HT-29 (cell line): ENCODE data around the gene DAPP1. TPM values are rescaled to one million over a fixed set of nuclear protein-coding genes. Genes with fewer than 3 reads are reported as not detected.

Experiments
- DNase-seq: peaks from one replicate; pipeline ENCODE4 v3.0.0-alpha.2; 2015; ENCODE audit warnings: low spot score
- total RNA-seq: library from RNA; depleted of rRNA; stranded (reverse); fragments of >200 nt; shearing (Covaris generic); gene quantifications from 2 replicates; pipeline ENCODE4 v1.2.3, GENCODE V29; 2014

DAPP1 gene
- total RNA-seq, 1 experiment from 2014 or later: 3.8 TPM

- no peak for DNase-seq
Observed at GRCh38 chr4:99853999-99854398, 37.4 kb downstream of the DAPP1 start.

GRCh38 chr4:99855678-99856077, 39.1 kb downstream of the DAPP1 start:
- no peak for DNase-seq

- no peak for DNase-seq
Observed at GRCh38 chr4:99856166-99856565, 39.5 kb downstream of the DAPP1 start.

GRCh38 chr4:99857307-99857706, 40.7 kb downstream of the DAPP1 start:
- no peak for DNase-seq

- DNase-seq: no peak
Observed at GRCh38 chr4:99859618-99860017, 43.0 kb downstream of the DAPP1 start.

- no peak for DNase-seq
Observed at GRCh38 chr4:99860521-99860920, 43.9 kb downstream of the DAPP1 start.

GRCh38 chr4:99861120-99861905, 44.7 kb downstream of the DAPP1 start:
- no peak for DNase-seq

GRCh38 chr4:99863804-99864203, 47.2 kb downstream of the DAPP1 start:
- no peak for DNase-seq

- no peak for DNase-seq
Observed at GRCh38 chr4:99868126-99868596, 51.5 kb downstream of the DAPP1 start.

- DNase-seq: no peak
Observed at GRCh38 chr4:99872570-99872969, 55.9 kb downstream of the DAPP1 start.

GRCh38 chr4:99875071-99875470, 58.4 kb downstream of the DAPP1 start:
- DNase-seq: peak; percentile 8

GRCh38 chr4:99876946-99877345, 60.3 kb downstream of the DAPP1 start:
- DNase-seq: no peak

GRCh38 chr4:99878604-99879003, 62.0 kb downstream of the DAPP1 start:
- no peak for DNase-seq

GRCh38 chr4:99879458-99879857, 62.8 kb downstream of the DAPP1 start:
- DNase-seq: no peak

GRCh38 chr4:99885063-99885664, 68.5 kb downstream of the DAPP1 start:
- peak; percentile 58 for DNase-seq

GRCh38 chr4:99885687-99886086, 69.1 kb downstream of the DAPP1 start:
- no peak for DNase-seq

- no peak for DNase-seq
Observed at GRCh38 chr4:99886146-99886545, 69.5 kb downstream of the DAPP1 start.

GRCh38 chr4:99887837-99888236, 71.2 kb downstream of the DAPP1 start:
- no peak for DNase-seq

- DNase-seq: no peak
Observed at GRCh38 chr4:99891351-99891750, 74.7 kb downstream of the DAPP1 start.

GRCh38 chr4:99893029-99893428, 76.4 kb downstream of the DAPP1 start:
- DNase-seq: no peak

GRCh38 chr4:99893839-99894160, 77.2 kb downstream of the DAPP1 start:
- DNase-seq: no peak

- peak; percentile 85 for DNase-seq
Observed at GRCh38 chr4:99894161-99894997, 77.8 kb downstream of the DAPP1 start, which contains the start of gene LAMTOR3. LAMTOR3 (minus strand) TSS chr4:99894427; CDS start chr4:99893963, 464 bp downstream.
